GM20000 (cell line): ENCODE measurements around the gene OLFM2.
"Not testable (repeated sequence)": the region's sequence is repeated elsewhere in the genome, so short reads cannot be mapped to it uniquely, and the experiment has no call there.

Experiments
- DNase-seq: peaks from one replicate; pipeline ENCODE4 v3.0.0; 2012; ENCODE audit warnings: low spot score
- TF ChIP-seq, protein P1 (sequence below): IDR thresholded peaks from 2 replicates; pipeline ENCODE4 v1.5.1; 2012; ENCODE audit warnings: mild to moderate bottlenecking, control low read depth; ENCODE audit errors: extremely low read depth, missing control alignments

OLFM2 gene

DNA sequence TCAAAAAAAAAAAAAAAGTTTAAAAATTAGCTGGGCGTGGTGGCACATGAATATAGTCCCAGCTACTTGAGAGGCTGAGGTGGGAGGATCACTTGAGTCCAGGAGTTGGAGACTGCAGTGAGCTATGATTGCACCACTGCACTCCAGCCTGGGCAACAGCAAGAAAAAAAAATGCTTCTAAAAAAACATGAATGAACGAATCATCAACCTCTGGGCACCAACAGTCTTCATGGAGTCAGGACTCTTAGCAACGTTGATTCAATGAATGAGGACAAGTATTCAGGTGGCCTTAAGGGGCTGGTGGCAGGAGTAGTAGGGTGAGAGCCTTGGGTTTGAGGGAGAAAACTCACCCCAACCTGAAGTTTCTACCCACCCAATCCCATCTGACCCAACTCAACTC is 20.6 kb upstream of the OLFM2 start:
- DNase-seq: no peak
- TF ChIP-seq, protein P1, sequence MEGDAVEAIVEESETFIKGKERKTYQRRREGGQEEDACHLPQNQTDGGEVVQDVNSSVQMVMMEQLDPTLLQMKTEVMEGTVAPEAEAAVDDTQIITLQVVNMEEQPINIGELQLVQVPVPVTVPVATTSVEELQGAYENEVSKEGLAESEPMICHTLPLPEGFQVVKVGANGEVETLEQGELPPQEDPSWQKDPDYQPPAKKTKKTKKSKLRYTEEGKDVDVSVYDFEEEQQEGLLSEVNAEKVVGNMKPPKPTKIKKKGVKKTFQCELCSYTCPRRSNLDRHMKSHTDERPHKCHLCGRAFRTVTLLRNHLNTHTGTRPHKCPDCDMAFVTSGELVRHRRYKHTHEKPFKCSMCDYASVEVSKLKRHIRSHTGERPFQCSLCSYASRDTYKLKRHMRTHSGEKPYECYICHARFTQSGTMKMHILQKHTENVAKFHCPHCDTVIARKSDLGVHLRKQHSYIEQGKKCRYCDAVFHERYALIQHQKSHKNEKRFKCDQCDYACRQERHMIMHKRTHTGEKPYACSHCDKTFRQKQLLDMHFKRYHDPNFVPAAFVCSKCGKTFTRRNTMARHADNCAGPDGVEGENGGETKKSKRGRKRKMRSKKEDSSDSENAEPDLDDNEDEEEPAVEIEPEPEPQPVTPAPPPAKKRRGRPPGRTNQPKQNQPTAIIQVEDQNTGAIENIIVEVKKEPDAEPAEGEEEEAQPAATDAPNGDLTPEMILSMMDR: no peak

GRCh38 chr19:9953802-9954542 is 17.7 kb upstream of the OLFM2 start:
- TF ChIP-seq, protein P1: no peak
- no peak for DNase-seq

GRCh38 chr19:9952276-9952675 is 16.0 kb upstream of the OLFM2 start:
- no peak for DNase-seq
- TF ChIP-seq, protein P1: no peak

DNA sequence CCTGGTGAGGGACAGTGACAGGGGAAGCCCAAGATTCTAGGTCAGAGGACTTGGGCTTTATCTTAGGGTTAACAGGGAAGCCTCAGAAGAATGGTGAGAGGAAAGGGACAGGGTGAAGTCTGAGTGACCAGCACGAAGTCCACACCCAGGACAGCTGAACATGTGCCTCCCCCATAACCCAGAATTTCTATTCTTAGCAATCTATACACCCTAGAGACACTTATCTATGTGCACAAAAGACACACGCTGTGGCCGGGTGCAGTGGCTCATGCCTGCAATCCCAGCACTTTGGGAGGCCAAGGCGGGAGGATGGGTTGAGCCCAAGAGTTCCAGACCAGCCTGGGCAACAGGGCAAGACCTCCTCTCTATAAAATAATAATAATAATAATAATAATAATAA is 11.1 kb upstream of the OLFM2 start:
- DNase-seq: no peak
- TF ChIP-seq, protein P1: no peak

- not testable (repeated sequence) for DNase-seq
Observed at GRCh38 chr19:9946528-9947125, 10.3 kb upstream of the OLFM2 start.

DNA sequence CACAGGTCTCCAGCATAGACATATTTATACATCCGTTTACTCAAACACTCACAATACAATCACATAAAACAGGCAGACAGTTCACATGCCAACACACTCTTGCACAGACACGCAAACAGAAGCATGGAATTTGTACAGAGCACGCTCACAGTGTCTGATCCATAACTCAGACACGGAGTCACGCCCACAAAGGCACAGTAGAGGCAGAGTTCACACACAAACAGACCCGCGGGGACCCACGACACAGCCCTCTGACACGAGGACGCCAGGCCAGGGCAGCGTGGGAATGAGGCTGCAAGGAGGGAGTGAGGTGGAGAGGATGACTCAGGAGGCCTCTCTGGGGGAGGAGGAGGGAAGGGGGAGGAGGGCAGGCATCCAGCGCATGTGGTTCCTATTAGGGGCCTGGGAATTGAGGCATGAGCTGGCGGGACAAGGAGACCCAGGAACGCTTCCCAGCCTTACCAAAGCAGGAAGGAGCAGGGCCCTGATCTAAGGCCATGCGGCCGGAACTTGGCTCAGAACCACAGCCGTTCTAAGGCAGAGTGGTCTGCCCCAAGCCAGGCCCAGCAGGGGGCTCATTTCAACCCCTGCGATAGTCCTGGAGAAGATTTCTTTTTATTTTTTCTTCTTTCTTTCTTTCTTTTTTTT is 9.1 kb upstream of the OLFM2 start:
- DNase-seq: no peak
- TF ChIP-seq, protein P1: no peak

DNA sequence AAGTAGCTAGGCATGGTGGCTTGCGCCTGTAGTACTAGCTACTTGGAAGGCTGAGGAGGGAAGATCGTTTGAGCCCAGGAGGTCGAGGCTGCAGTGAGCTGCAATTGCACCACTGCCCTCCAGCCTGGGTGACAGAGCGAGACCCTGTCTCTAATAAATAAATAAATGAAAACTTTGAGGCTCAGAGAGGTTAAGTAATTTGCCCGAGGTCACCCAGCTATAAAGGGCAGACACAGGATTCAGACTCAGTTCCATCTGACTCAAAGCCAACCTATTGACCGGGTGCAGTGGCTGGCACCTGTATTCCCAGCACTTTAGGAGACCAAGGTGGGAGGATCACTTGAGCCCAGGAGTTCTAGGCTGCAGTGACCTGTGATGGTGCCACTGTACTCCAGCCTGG is 7.4 kb upstream of the OLFM2 start:
- TF ChIP-seq, protein P1: no peak
- no peak for DNase-seq
